Measurements from ENCODE around the gene BAAT.

BAAT gene

DNA sequence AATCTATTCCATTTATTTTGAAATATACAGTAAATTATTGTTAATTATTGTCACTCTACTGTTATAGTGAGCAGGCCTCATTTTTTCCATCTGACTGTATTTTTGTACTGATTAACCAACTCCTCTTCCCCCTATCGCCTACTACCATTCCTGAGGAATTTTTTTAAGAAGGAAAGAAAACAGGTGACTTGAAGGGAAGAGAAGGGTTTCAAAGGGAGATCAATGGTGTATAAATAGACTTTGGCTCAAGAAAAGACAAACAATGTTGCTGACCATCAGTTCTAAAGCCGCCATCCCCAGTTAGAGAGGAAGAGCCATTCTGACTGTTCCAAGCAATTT is 69.7 kb downstream of the BAAT start:
- no peak for DNase-seq (ENCODE audit: low read depth)

DNA sequence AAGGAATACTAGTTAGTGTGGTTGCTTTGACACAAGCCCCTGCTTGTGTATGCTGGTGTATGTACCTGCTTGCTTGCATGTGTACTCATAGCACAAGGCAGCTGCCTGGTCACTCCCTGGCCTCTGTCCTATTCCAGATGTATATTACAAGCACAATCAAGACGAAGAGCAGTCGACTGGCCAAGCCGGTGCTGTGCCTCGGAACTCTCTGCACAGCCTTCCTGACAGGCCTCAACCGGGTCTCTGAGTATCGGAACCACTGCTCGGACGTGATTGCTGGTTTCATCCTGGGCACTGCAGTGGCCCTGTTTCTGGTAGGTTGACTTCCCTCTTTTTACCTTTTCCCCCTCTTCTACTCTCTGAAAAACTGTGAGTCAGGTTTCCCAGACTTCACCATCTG is 72.1 kb downstream of the BAAT start:
- DNase-seq (ENCODE audit: low read depth) = no peak

GRCh38 chr9:101311758-101312420 is 72.9 kb downstream of the BAAT start:
- no peak for DNase-seq (ENCODE audit: low read depth)

GRCh38 chr9:101311191-101311590 is 73.6 kb downstream of the BAAT start:
- no peak for DNase-seq (ENCODE audit: low read depth)

Data from stimulated activated CD8-positive, alpha-beta memory T cell treated with anti-CD3 and anti-CD28 coated beads, Interleukin-15, amount 100 ng/mL, for 1 hour (primary cell).